HUES6 (cell line): Measurements from ENCODE around the gene SLC6A18.

Experiments
- H3K27ac ChIP-seq: 2 replicates; pipeline ENCODE4 v1.7.0; 2013; ENCODE audit warnings: low read depth, mild to moderate bottlenecking, low read length, inconsistent platforms
- H3K27me3 ChIP-seq: 2 replicates; pipeline ENCODE4 v1.6.1; 2013; ENCODE audit warnings: low read length; ENCODE audit not compliant: control insufficient read depth, insufficient read depth
- H3K36me3 ChIP-seq: 2 replicates; pipeline ENCODE4 v1.6.1; 2013; ENCODE audit warnings: low read length; ENCODE audit not compliant: control insufficient read depth, insufficient read depth
- H3K4me1 ChIP-seq: 2 replicates; pipeline ENCODE4 v1.6.1; 2013; ENCODE audit warnings: low read length; ENCODE audit not compliant: control insufficient read depth, insufficient read depth
- H3K4me3 ChIP-seq: 2 replicates; pipeline ENCODE4 v1.5.1; 2013; ENCODE audit warnings: low read depth, low read length
- H3K9ac ChIP-seq: one replicate; pipeline ENCODE4 v1.6.1; 2013; ENCODE audit warnings: mild to moderate bottlenecking, low read length
- H3K9me3 ChIP-seq: 2 replicates; pipeline ENCODE4 v1.6.1; 2013; ENCODE audit warnings: low read depth, low read length; ENCODE audit not compliant: control insufficient read depth, insufficient read depth

Gene SLC6A18

GRCh38 chr5:1188464-1188863, 36.7 kb upstream of the SLC6A18 start:
- H3K4me3 ChIP-seq, result no peak overlapping the region
- H3K4me1 ChIP-seq, result peaks cover 7% of the 10 kb centered on the region; the same call in 1 of the 2 replicates
- H3K36me3 ChIP-seq, result no peaks in the 10 kb centered on the region
- no peaks in the 10 kb centered on the region for H3K9me3 ChIP-seq
- no peak overlapping the region for H3K27ac ChIP-seq
- H3K27me3 ChIP-seq, result peaks cover 13% of the 10 kb centered on the region; the same call in 1 of the 2 replicates
- no peak overlapping the region for H3K9ac ChIP-seq

GRCh38 chr5:1189269-1189668, 35.9 kb upstream of the SLC6A18 start:
- no peak overlapping the region for H3K27ac ChIP-seq
- no peak overlapping the region for H3K9ac ChIP-seq
- H3K36me3 ChIP-seq, result no peaks in the 10 kb centered on the region
- H3K9me3 ChIP-seq, result no peaks in the 10 kb centered on the region
- H3K27me3 ChIP-seq, result peaks cover 16% of the 10 kb centered on the region; the same call in 1 of the 2 replicates
- no peak overlapping the region for H3K4me3 ChIP-seq
- H3K4me1 ChIP-seq, result peaks cover 7% of the 10 kb centered on the region; the same call in 1 of the 2 replicates

- no peak overlapping the region for H3K4me3 ChIP-seq
- no peak overlapping the region for H3K9ac ChIP-seq
- H3K27me3 ChIP-seq, result peaks cover 17% of the 10 kb centered on the region; the same call in 1 of the 2 replicates
- H3K9me3 ChIP-seq, result no peaks in the 10 kb centered on the region
- H3K36me3 ChIP-seq, result no peaks in the 10 kb centered on the region
- H3K4me1 ChIP-seq, result peaks cover 7% of the 10 kb centered on the region; the same call in 1 of the 2 replicates
- no peak overlapping the region for H3K27ac ChIP-seq
Measured at GRCh38 chr5:1190278-1190677, 34.9 kb upstream of the SLC6A18 start.

GRCh38 chr5:1190837-1191239, 34.3 kb upstream of the SLC6A18 start:
- Histone ChIP-seq H3K36me3 (no peaks in the 10 kb centered on the region), H3K4me1 (peaks cover 6% of the 10 kb centered on the region; the same call in 1 of the 2 replicates), H3K27me3 (peaks cover 20% of the 10 kb centered on the region; the same call in 1 of the 2 replicates), H3K9ac (no peak overlapping the region), H3K4me3 (no peak overlapping the region), H3K9me3 (no peaks in the 10 kb centered on the region), H3K27ac (no peak overlapping the region)

GRCh38 chr5:1192971-1193590, 32.1 kb upstream of the SLC6A18 start:
- Histone ChIP-seq H3K36me3 (no peaks in the 10 kb centered on the region), H3K27me3 (peaks cover 20% of the 10 kb centered on the region; the same call in 1 of the 2 replicates), H3K9me3 (no peaks in the 10 kb centered on the region), H3K9ac (no peak overlapping the region), H3K4me1 (no peaks in the 10 kb centered on the region), H3K27ac (no peak overlapping the region), H3K4me3 (no peak overlapping the region)

GRCh38 chr5:1193591-1193985, 31.6 kb upstream of the SLC6A18 start:
- Histone ChIP-seq H3K9ac (no peak overlapping the region), H3K4me3 (no peak overlapping the region), H3K36me3 (no peaks in the 10 kb centered on the region), H3K4me1 (no peaks in the 10 kb centered on the region), H3K27ac (no peak overlapping the region), H3K27me3 (peaks cover 22% of the 10 kb centered on the region; the same call in 1 of the 2 replicates), H3K9me3 (no peaks in the 10 kb centered on the region)

- Histone ChIP-seq H3K36me3 (no peaks in the 10 kb centered on the region), H3K27ac (no peak overlapping the region), H3K9me3 (no peaks in the 10 kb centered on the region), H3K4me3 (no peak overlapping the region), H3K27me3 (peaks cover 29% of the 10 kb centered on the region), H3K4me1 (peaks cover under 1% of the 10 kb centered on the region; the same call in 1 of the 2 replicates), H3K9ac (no peak overlapping the region)
Measured at GRCh38 chr5:1194378-1194777, 30.8 kb upstream of the SLC6A18 start.

- peaks cover 32% of the 10 kb centered on the region for H3K27me3 ChIP-seq
- no peak overlapping the region for H3K27ac ChIP-seq
- no peak overlapping the region for H3K9ac ChIP-seq
- no peak overlapping the region for H3K4me3 ChIP-seq
- peaks cover 9% of the 10 kb centered on the region; the same call in 1 of the 2 replicates for H3K4me1 ChIP-seq
- H3K36me3 ChIP-seq, result no peaks in the 10 kb centered on the region
- H3K9me3 ChIP-seq, result no peaks in the 10 kb centered on the region
Measured at GRCh38 chr5:1195439-1195838, 29.7 kb upstream of the SLC6A18 start.

- Histone ChIP-seq H3K4me1 (peaks cover 11% of the 10 kb centered on the region; the same call in 1 of the 2 replicates), H3K36me3 (no peaks in the 10 kb centered on the region), H3K4me3 (no peak overlapping the region), H3K9me3 (no peaks in the 10 kb centered on the region), H3K9ac (no peak overlapping the region), H3K27ac (no peak overlapping the region), H3K27me3 (peaks cover 32% of the 10 kb centered on the region)
Measured at GRCh38 chr5:1195916-1196315, 29.3 kb upstream of the SLC6A18 start.

GRCh38 chr5:1196562-1196961, 28.6 kb upstream of the SLC6A18 start:
- no peak overlapping the region for H3K4me3 ChIP-seq
- peaks cover 11% of the 10 kb centered on the region; the same call in 1 of the 2 replicates for H3K4me1 ChIP-seq
- no peak overlapping the region for H3K27ac ChIP-seq
- H3K9me3 ChIP-seq, result no peaks in the 10 kb centered on the region
- H3K27me3 ChIP-seq, result peaks cover 32% of the 10 kb centered on the region
- H3K9ac ChIP-seq, result no peak overlapping the region
- H3K36me3 ChIP-seq, result no peaks in the 10 kb centered on the region

- Histone ChIP-seq H3K36me3 (no peaks in the 10 kb centered on the region), H3K27me3 (peaks cover 23% of the 10 kb centered on the region), H3K9ac (no peak overlapping the region), H3K4me3 (no peak overlapping the region), H3K27ac (no peak overlapping the region), H3K9me3 (no peaks in the 10 kb centered on the region), H3K4me1 (peaks cover 11% of the 10 kb centered on the region; the same call in 1 of the 2 replicates)
Measured at GRCh38 chr5:1197876-1198666, 27.1 kb upstream of the SLC6A18 start.
